ENCODE results near the gene RXRB.

GRCh38 chr6:33173535-33174180 is 26.8 kb downstream of the RXRB start:
- TF ChIP-seq CTCF (IDR thresholded peaks at IDR 0.05) = no peak
- no peak for TF ChIP-seq ZFX (IDR thresholded peaks at IDR 0.05; ENCODE audit: borderline replicate concordance)
